Measurements from ENCODE around the gene ARFGAP2. TPM values are rescaled to one million over a fixed set of nuclear protein-coding genes. Genes with fewer than 3 reads are reported as not detected.
"Not testable (repeated sequence)": the region's sequence is repeated elsewhere in the genome, so short reads cannot be mapped to it uniquely, and the experiment has no call there.

The ARFGAP2 gene
- total and polyA plus RNA-seq, 3 donors from 2014 or later: 82.4 to 178 (median 167) TPM

- Histone ChIP-seq H3K27me3 (no peaks in the 10 kb centered on the region), H3K27ac (no peak overlapping the region), H3K9me3 (no peaks in the 10 kb centered on the region), H3K4me1 (no peaks in the 10 kb centered on the region), H3K36me3 (ENCODE audit: low read depth, missing control alignments) (no peaks in the 10 kb centered on the region), H3K4me3 (no peak overlapping the region)
- 86 to 100% methylated on average over 4 of the region's 4 CpGs for WGBS, 2 donors
- intact Hi-C loops (cut with DNase I; ENCODE audit: low total_unique reads): no loop called here
- TF ChIP-seq CTCF (IDR thresholded peaks at IDR 0.05): no peak
- DNase-seq: no peak
Observed at GRCh38 chr11:47201015-47201414, 24.3 kb upstream of the ARFGAP2 start.

- DNase-seq; H3K36me3 ChIP-seq (ENCODE audit: low read depth, missing control alignments); H3K9me3 ChIP-seq; H3K27ac ChIP-seq; intact Hi-C loops (cut with DNase I; ENCODE audit: low total_unique reads); H3K4me1 ChIP-seq; H3K4me3 ChIP-seq; H3K27me3 ChIP-seq: not testable (repeated sequence)
- WGBS, 2 donors: 90 to 92% methylated on average over 9 of the region's 9 CpGs
Observed at GRCh38 chr11:47198161-47198560, 21.5 kb upstream of the ARFGAP2 start.

- 81 to 92% methylated on average over 4 of the region's 4 CpGs for WGBS, 2 donors
- intact Hi-C loops (cut with DNase I; ENCODE audit: low total_unique reads): no loop called here
Observed at GRCh38 chr11:47192111-47192510, 15.4 kb upstream of the ARFGAP2 start.

GRCh38 chr11:47191137-47191536, 14.5 kb upstream of the ARFGAP2 start:
- H3K4me3 ChIP-seq; intact Hi-C loops (cut with DNase I; ENCODE audit: low total_unique reads); DNase-seq; H3K9me3 ChIP-seq; H3K27ac ChIP-seq; H3K27me3 ChIP-seq; H3K4me1 ChIP-seq; H3K36me3 ChIP-seq (ENCODE audit: low read depth, missing control alignments): not testable (repeated sequence)
- WGBS, 2 donors: 86 to 88% methylated on average over 10 of the region's 10 CpGs

More at GRCh38 chr11:47192111-47192510, 15.4 kb upstream of the ARFGAP2 start:
- H3K36me3 ChIP-seq (ENCODE audit: low read depth, missing control alignments): no peaks in the 10 kb centered on the region
- no peaks in the 10 kb centered on the region for H3K27me3 ChIP-seq
- no peak overlapping the region for H3K4me3 ChIP-seq
- H3K4me1 ChIP-seq: peaks cover 4% of the 10 kb centered on the region
- no peak for DNase-seq
- H3K27ac ChIP-seq: no peak overlapping the region
- TF ChIP-seq CTCF (IDR thresholded peaks at IDR 0.05) (no peak), POLR2A (IDR thresholded peaks at IDR 0.05) (no peak)
- H3K9me3 ChIP-seq: no peaks in the 10 kb centered on the region

- H3K27ac ChIP-seq: no peak overlapping the region
- H3K36me3 ChIP-seq (ENCODE audit: low read depth, missing control alignments): no peaks in the 10 kb centered on the region
- intact Hi-C loops (cut with DNase I; ENCODE audit: low total_unique reads): loop anchor here (10.0 kb wide), 1 partner anchor 76 kb away; no protein-coding TSS in a partner anchor
- H3K27me3 ChIP-seq: no peaks in the 10 kb centered on the region
- TF ChIP-seq POLR2A (IDR thresholded peaks at IDR 0.05): no peak
- TF ChIP-seq CTCF (IDR thresholded peaks at IDR 0.05): no peak
- no peaks in the 10 kb centered on the region for H3K9me3 ChIP-seq
- peaks cover 10% of the 10 kb centered on the region for H3K4me1 ChIP-seq
- DNase-seq: no peak
- 78 to 79% methylated on average over 11 of the region's 11 CpGs for WGBS, 2 donors
- H3K4me3 ChIP-seq: no peak overlapping the region
Observed at GRCh38 chr11:47189100-47189834, 12.6 kb upstream of the ARFGAP2 start.

GRCh38 chr11:47188259-47188658, 11.6 kb upstream of the ARFGAP2 start:
- no peak overlapping the region for H3K4me3 ChIP-seq
- H3K4me1 ChIP-seq: peaks cover 10% of the 10 kb centered on the region
- H3K27me3 ChIP-seq: no peaks in the 10 kb centered on the region
- 100% methylated on average over 1 of the region's 1 CpG for WGBS, 2 donors
- no peaks in the 10 kb centered on the region for H3K9me3 ChIP-seq
- H3K27ac ChIP-seq: peak overlapping the region in 1 of 2 donors; percentile 62
- H3K36me3 ChIP-seq (ENCODE audit: low read depth, missing control alignments): no peaks in the 10 kb centered on the region
- intact Hi-C loops (cut with DNase I; ENCODE audit: low total_unique reads): loop anchor here (10.0 kb wide), 1 partner anchor 77 kb away; no protein-coding TSS in a partner anchor
- TF ChIP-seq POLR2A (IDR thresholded peaks at IDR 0.05) (no peak), CTCF (IDR thresholded peaks at IDR 0.05) (no peak)
- DNase-seq: no peak

Data from testis (tissue), 3 donors.